ENCODE measurements around the gene OTUD4. TPM values are rescaled to one million over a fixed set of nuclear protein-coding genes. Genes with fewer than 3 reads are reported as not detected.

Gene OTUD4
- total RNA-seq, 1 donor from 2014 or later: 26.7 TPM

Other genes with a start within 250 kb of the OTUD4 start
- gene ANAPC10, start 82.4 kb downstream of the OTUD4 start, total RNA-seq: 20.8 TPM
- gene ABCE1, start 82.3 kb downstream of the OTUD4 start, total RNA-seq: 39.5 TPM

Data from cardiac septum (tissue), 1 donor.